HepG2 (cell line): ENCODE results near the gene TFB1M. TPM values are rescaled to one million over a fixed set of nuclear protein-coding genes. Genes with fewer than 3 reads are reported as not detected.

ENCODE experiments used
- GATAD2A ChIP-seq: IDR thresholded peaks from 2 replicates; pipeline ENCODE4 v1.6.1; 2016
- GLI4 ChIP-seq: sonication (generic); formaldehyde crosslinking; IDR thresholded peaks from 2 replicates; pipeline ENCODE4 v1.5.1; 2020; ENCODE audit warnings: missing genetic modification reagents, mild to moderate bottlenecking, moderate library complexity, borderline replicate concordance
- KDM4B ChIP-seq: sonication (generic); formaldehyde crosslinking; IDR thresholded peaks from 2 replicates; pipeline ENCODE4 v1.4.0; 2020; ENCODE audit warnings: missing genetic modification reagents
- ZBTB42 ChIP-seq: sonication (generic); formaldehyde crosslinking; IDR thresholded peaks from 2 replicates; pipeline ENCODE4 v1.5.0; 2020; ENCODE audit warnings: mild to moderate bottlenecking, missing genetic modification reagents
- ZNF607 ChIP-seq: sonication (generic); formaldehyde crosslinking; IDR thresholded peaks from 2 replicates; pipeline ENCODE4 v1.5.1; 2020; ENCODE audit warnings: missing genetic modification reagents, mild to moderate bottlenecking, borderline replicate concordance
- ZSCAN31 ChIP-seq: sonication (generic); formaldehyde crosslinking; IDR thresholded peaks from 2 replicates; pipeline ENCODE4 v1.5.0; 2020; ENCODE audit warnings: low read depth, mild to moderate bottlenecking, missing genetic modification reagents
- polyA plus RNA-seq, 8 experiments: library from polyadenylated mRNA; depleted of rRNA in 3 of 8; stranded (reverse) in 7 of 8; unstranded in 1 of 8; fragments of >200 nt; fragmentation: Illumina TruSeq in 4 of 8; extraction: Trizol in 4 of 8; gene quantifications; 2 replicates each; pipeline versions ENCODE4 v1.2.1 to v1.2.3, GENCODE V29; 2011 to 2016; ENCODE audit warnings: low read depth in 4 of 8, missing spikeins in 1 of 8, mixed read lengths in 1 of 8; ENCODE audit not compliant: insufficient read depth in 1 of 8
- total RNA-seq, 5 experiments: library from RNA; depleted of rRNA; stranded (reverse); fragments of >200 nt; fragmentation: Illumina TruSeq; extraction: Trizol; gene quantifications; 2 replicates each; pipeline ENCODE4 v1.2.3, GENCODE V29; 2016; ENCODE audit warnings: low read depth in 1 of 5
- TF ChIP-seq, protein P1 (sequence below): sonication (generic); formaldehyde crosslinking; IDR thresholded peaks from 2 replicates; pipeline ENCODE4; 2020; ENCODE audit warnings: missing genetic modification reagents, mild to moderate bottlenecking, borderline replicate concordance
- TF ChIP-seq, protein P2 (sequence below): sonication (generic); formaldehyde crosslinking; conservative IDR thresholded peaks from 2 replicates; pipeline ENCODE4 v1.4.0; 2020; ENCODE audit warnings: missing genetic modification reagents
- TF ChIP-seq, protein P3 (sequence below): sonication (generic); formaldehyde crosslinking; IDR thresholded peaks from 2 replicates; pipeline ENCODE4 v1.4.0; 2020; ENCODE audit warnings: missing genetic modification reagents
- TF ChIP-seq, protein P4 (sequence below): sonication (generic); formaldehyde crosslinking; IDR thresholded peaks from 2 replicates; pipeline ENCODE4 v1.5.0; 2020; ENCODE audit warnings: mild to moderate bottlenecking, missing genetic modification reagents, borderline replicate concordance

The TFB1M gene
- total and polyA plus RNA-seq, 2 of the 13 experiments (the other 11 are each of a cell fraction or from before 2014, with no cell fraction given), result 91.4 to 122 TPM

DNA sequence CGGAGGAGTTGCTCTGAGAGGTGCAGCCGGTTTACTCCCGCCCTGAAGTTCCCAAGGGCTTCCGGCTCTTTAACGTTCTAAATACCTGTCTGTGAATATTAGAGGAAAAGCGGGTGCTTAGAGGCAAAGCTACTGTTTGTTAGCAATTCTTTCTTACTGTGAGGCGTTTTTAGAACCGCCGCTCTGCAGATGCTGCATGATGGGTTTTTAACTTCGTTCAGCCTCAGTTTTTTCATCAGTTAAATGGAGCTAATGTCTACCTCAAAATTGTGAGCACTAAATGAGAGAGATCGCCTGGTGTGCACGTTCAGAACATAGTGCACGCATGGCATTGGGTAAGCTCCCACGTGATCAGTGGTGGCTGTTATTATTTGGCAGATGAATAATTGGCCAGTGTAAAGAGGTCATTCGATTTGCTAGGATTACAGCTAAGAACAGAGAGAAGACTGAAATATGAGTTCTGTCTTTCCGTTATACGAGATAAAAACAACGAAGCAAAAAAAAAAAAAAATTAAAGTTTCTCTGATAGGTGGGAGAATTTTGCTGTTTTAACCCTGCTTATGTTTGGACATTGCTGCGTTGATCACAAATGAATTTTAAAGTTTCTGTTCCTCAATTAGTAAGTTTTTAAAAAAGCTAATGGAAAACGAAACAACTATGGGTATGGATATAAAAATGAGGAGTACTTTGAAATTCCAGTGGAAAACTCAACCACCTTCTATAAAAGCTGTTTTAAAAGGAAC lies 660 bp upstream of the TFB1M start (continued):
- TF ChIP-seq, protein P1, sequence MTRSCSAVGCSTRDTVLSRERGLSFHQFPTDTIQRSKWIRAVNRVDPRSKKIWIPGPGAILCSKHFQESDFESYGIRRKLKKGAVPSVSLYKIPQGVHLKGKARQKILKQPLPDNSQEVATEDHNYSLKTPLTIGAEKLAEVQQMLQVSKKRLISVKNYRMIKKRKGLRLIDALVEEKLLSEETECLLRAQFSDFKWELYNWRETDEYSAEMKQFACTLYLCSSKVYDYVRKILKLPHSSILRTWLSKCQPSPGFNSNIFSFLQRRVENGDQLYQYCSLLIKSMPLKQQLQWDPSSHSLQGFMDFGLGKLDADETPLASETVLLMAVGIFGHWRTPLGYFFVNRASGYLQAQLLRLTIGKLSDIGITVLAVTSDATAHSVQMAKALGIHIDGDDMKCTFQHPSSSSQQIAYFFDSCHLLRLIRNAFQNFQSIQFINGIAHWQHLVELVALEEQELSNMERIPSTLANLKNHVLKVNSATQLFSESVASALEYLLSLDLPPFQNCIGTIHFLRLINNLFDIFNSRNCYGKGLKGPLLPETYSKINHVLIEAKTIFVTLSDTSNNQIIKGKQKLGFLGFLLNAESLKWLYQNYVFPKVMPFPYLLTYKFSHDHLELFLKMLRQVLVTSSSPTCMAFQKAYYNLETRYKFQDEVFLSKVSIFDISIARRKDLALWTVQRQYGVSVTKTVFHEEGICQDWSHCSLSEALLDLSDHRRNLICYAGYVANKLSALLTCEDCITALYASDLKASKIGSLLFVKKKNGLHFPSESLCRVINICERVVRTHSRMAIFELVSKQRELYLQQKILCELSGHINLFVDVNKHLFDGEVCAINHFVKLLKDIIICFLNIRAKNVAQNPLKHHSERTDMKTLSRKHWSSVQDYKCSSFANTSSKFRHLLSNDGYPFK (CRISPR knock-in tag), result no peak
- TF ChIP-seq GLI4 (CRISPR knock-in tag), result no peak; the same call in 1 of the 2 replicates
- no peak; the same call in none of the 2 replicates for TF ChIP-seq GATAD2A (CRISPR knock-in tag)
- TF ChIP-seq, protein P2, sequence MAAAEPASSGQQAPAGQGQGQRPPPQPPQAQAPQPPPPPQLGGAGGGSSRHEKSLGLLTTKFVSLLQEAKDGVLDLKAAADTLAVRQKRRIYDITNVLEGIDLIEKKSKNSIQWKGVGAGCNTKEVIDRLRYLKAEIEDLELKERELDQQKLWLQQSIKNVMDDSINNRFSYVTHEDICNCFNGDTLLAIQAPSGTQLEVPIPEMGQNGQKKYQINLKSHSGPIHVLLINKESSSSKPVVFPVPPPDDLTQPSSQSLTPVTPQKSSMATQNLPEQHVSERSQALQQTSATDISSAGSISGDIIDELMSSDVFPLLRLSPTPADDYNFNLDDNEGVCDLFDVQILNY (CRISPR knock-in tag), result 0 out of 2 replicates have a peak, but pooled peaks have one; percentile 27
- TF ChIP-seq, protein P3, sequence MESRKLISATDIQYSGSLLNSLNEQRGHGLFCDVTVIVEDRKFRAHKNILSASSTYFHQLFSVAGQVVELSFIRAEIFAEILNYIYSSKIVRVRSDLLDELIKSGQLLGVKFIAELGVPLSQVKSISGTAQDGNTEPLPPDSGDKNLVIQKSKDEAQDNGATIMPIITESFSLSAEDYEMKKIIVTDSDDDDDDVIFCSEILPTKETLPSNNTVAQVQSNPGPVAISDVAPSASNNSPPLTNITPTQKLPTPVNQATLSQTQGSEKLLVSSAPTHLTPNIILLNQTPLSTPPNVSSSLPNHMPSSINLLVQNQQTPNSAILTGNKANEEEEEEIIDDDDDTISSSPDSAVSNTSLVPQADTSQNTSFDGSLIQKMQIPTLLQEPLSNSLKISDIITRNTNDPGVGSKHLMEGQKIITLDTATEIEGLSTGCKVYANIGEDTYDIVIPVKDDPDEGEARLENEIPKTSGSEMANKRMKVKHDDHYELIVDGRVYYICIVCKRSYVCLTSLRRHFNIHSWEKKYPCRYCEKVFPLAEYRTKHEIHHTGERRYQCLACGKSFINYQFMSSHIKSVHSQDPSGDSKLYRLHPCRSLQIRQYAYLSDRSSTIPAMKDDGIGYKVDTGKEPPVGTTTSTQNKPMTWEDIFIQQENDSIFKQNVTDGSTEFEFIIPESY (CRISPR knock-in tag), result peak; percentile 48; the same call in 1 of the 2 replicates
- peak; percentile 90 for TF ChIP-seq KDM4B
- TF ChIP-seq, protein P4, sequence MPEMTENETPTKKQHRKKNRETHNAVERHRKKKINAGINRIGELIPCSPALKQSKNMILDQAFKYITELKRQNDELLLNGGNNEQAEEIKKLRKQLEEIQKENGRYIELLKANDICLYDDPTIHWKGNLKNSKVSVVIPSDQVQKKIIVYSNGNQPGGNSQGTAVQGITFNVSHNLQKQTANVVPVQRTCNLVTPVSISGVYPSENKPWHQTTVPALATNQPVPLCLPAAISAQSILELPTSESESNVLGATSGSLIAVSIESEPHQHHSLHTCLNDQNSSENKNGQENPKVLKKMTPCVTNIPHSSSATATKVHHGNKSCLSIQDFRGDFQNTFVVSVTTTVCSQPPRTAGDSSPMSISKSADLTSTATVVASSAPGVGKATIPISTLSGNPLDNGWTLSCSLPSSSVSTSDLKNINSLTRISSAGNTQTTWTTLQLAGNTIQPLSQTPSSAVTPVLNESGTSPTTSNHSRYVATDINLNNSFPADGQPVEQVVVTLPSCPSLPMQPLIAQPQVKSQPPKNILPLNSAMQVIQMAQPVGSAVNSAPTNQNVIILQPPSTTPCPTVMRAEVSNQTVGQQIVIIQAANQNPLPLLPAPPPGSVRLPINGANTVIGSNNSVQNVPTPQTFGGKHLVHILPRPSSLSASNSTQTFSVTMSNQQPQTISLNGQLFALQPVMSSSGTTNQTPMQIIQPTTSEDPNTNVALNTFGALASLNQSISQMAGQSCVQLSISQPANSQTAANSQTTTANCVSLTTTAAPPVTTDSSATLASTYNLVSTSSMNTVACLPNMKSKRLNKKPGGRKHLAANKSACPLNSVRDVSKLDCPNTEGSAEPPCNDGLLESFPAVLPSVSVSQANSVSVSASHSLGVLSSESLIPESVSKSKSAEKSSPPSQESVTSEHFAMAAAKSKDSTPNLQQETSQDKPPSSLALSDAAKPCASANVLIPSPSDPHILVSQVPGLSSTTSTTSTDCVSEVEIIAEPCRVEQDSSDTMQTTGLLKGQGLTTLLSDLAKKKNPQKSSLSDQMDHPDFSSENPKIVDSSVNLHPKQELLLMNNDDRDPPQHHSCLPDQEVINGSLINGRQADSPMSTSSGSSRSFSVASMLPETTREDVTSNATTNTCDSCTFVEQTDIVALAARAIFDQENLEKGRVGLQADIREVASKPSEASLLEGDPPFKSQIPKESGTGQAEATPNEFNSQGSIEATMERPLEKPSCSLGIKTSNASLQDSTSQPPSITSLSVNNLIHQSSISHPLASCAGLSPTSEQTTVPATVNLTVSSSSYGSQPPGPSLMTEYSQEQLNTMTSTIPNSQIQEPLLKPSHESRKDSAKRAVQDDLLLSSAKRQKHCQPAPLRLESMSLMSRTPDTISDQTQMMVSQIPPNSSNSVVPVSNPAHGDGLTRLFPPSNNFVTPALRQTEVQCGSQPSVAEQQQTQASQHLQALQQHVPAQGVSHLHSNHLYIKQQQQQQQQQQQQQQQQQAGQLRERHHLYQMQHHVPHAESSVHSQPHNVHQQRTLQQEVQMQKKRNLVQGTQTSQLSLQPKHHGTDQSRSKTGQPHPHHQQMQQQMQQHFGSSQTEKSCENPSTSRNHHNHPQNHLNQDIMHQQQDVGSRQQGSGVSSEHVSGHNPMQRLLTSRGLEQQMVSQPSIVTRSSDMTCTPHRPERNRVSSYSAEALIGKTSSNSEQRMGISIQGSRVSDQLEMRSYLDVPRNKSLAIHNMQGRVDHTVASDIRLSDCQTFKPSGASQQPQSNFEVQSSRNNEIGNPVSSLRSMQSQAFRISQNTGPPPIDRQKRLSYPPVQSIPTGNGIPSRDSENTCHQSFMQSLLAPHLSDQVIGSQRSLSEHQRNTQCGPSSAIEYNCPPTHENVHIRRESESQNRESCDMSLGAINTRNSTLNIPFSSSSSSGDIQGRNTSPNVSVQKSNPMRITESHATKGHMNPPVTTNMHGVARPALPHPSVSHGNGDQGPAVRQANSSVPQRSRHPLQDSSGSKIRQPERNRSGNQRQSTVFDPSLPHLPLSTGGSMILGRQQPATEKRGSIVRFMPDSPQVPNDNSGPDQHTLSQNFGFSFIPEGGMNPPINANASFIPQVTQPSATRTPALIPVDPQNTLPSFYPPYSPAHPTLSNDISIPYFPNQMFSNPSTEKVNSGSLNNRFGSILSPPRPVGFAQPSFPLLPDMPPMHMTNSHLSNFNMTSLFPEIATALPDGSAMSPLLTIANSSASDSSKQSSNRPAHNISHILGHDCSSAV, result peak; percentile 86; the same call in 1 of the 2 replicates
- TF ChIP-seq ZSCAN31, result peak; percentile 47; the same call in 1 of the 2 replicates
- no peak for TF ChIP-seq ZBTB42
- peak; percentile 84 for TF ChIP-seq ZNF607 (CRISPR knock-in tag)
